HG02852 (cell line): ENCODE measurements around the gene NBAS.

Experiments used
- ATAC-seq: cut with Tn5 transposase; IDR thresholded peaks from one replicate; pipeline ENCODE4 v1.9.1; 2021; ENCODE audit warnings: mild to moderate bottlenecking, moderate library complexity; ENCODE audit not compliant: unreplicated experiment

Gene NBAS

GRCh38 chr2:15372019-15372418 is 189.1 kb downstream of the NBAS start:
- no peak for ATAC-seq

- ATAC-seq: no peak
Observed at GRCh38 chr2:15369129-15369528, 192.0 kb downstream of the NBAS start.

- no peak for ATAC-seq
Observed at GRCh38 chr2:15367715-15368114, 193.4 kb downstream of the NBAS start.

- ATAC-seq: no peak
Observed at GRCh38 chr2:15367205-15367604, 193.9 kb downstream of the NBAS start.

GRCh38 chr2:15365411-15365810 is 195.7 kb downstream of the NBAS start:
- no peak for ATAC-seq

GRCh38 chr2:15364561-15364960 is 196.6 kb downstream of the NBAS start:
- no peak for ATAC-seq

GRCh38 chr2:15363734-15364133 is 197.4 kb downstream of the NBAS start:
- no peak for ATAC-seq

- no peak for ATAC-seq
Observed at GRCh38 chr2:15363142-15363541, 198.0 kb downstream of the NBAS start.

GRCh38 chr2:15359716-15360531 is 201.2 kb downstream of the NBAS start:
- ATAC-seq: no peak

- ATAC-seq: no peak
Observed at GRCh38 chr2:15357922-15358321, 203.2 kb downstream of the NBAS start.

GRCh38 chr2:15357186-15357585 is 203.9 kb downstream of the NBAS start:
- no peak for ATAC-seq

- no peak for ATAC-seq
Observed at GRCh38 chr2:15355386-15355785, 205.7 kb downstream of the NBAS start.

GRCh38 chr2:15354596-15355366 is 206.4 kb downstream of the NBAS start:
- ATAC-seq: no peak

GRCh38 chr2:15352363-15352762 is 208.8 kb downstream of the NBAS start:
- no peak for ATAC-seq

GRCh38 chr2:15348636-15349035 is 212.5 kb downstream of the NBAS start:
- ATAC-seq: no peak

- ATAC-seq: no peak
Observed at GRCh38 chr2:15348045-15348444, 213.1 kb downstream of the NBAS start.

GRCh38 chr2:15346624-15347023 is 214.5 kb downstream of the NBAS start:
- no peak for ATAC-seq

GRCh38 chr2:15337996-15338666 is 223.0 kb downstream of the NBAS start:
- ATAC-seq: no peak

GRCh38 chr2:15334644-15335326 is 226.3 kb downstream of the NBAS start:
- no peak for ATAC-seq

- ATAC-seq: no peak
Observed at GRCh38 chr2:15331787-15332186, 229.3 kb downstream of the NBAS start.

GRCh38 chr2:15325296-15325695 is 235.8 kb downstream of the NBAS start:
- ATAC-seq: no peak
